Activated CD4-positive, alpha-beta T cell treated with anti-CD3 and anti-CD28 coated beads, Interleukin-2, amount 10 ng/mL, durations not matched to agents 7 days and 5 days (primary cell): ENCODE measurements around the gene MEIKIN. TPM values are rescaled to one million over a fixed set of nuclear protein-coding genes. Genes with fewer than 3 reads are reported as not detected.

ENCODE experiments used
- CTCF ChIA-PET: fragments of 350-600 bp; sonication (Branson Sonifier 250); formaldehyde crosslinking; loops from one replicate; lab custom pipeline; 2021; ENCODE audit warnings: antibody characterized with exemption; lab: Charles Lee
- POLR2A ChIA-PET: fragments of 350-600 bp; sonication (Branson Sonifier 250); formaldehyde crosslinking; loops from one replicate; lab custom pipeline; 2021; ENCODE audit warnings: antibody characterized with exemption; lab: Charles Lee
- DNase-seq: peaks from one replicate; pipeline ENCODE4 v3.0.0-alpha.2; 2020
- H3K27ac Mint-ChIP-seq: one replicate; pipeline ENCODE4 v1.8.0; 2021; ENCODE audit warnings: mild to moderate bottlenecking, moderate library complexity, mixed read lengths
- H3K27me3 Mint-ChIP-seq: one replicate; pipeline ENCODE4 v1.8.0; 2021; ENCODE audit warnings: mixed read lengths
- H3K36me3 Mint-ChIP-seq: one replicate; pipeline ENCODE4 v1.8.0; 2021; ENCODE audit warnings: low read depth, mixed read lengths
- H3K4me1 Mint-ChIP-seq: one replicate; pipeline ENCODE4 v1.8.0; 2021; ENCODE audit warnings: mixed read lengths
- H3K4me3 Mint-ChIP-seq: one replicate; pipeline ENCODE4 v1.8.0; 2021; ENCODE audit warnings: mild to moderate bottlenecking, moderate library complexity, mixed read lengths
- H3K9me3 Mint-ChIP-seq: one replicate; pipeline ENCODE4 v1.8.0; 2021; ENCODE audit warnings: mixed read lengths
- total RNA-seq, 2 experiments: library from RNA; stranded (reverse); gene quantifications; one replicate each; pipeline ENCODE4 v1.2.3, GENCODE V29; 2021

The MEIKIN gene
- total RNA-seq, 2 experiments from 2014 or later: not detected

DNA sequence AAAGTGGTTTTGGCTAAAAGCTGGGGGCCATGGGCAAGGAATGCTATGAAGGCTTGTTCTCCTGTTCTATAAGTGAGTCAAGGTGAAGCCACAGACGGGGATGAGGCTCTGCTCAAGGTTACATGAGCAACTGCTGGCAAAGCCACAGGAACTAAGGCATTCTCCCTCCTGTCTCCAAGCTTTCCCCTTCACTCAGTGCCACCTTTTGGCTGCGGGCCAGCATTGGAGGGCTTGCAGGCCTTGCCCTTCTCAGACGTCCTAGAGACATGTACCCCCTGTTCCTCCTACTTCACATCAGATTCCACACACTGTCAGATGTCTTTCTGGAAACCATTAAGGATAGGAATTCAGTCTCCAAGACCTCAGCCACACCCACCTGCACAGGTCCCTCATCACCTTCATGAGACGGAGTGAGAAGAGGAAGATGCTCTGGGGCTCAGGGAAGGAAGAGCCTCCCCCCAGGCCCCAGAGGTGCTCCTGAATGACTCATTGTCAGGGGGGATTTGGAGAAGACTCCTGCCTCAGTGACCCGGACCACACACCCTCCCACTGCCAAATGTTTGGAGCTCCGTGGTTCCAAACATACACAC lies 20.5 kb upstream of the MEIKIN start:
- DNase-seq: no peak
- peaks cover 27% of the 10 kb centered on the region for H3K36me3 Mint-ChIP-seq
- ChIA-PET CTCF (no interaction called here), POLR2A (no interaction called here)
- H3K4me1 Mint-ChIP-seq: no peaks in the 10 kb centered on the region
- H3K4me3 Mint-ChIP-seq: no peak overlapping the region
- H3K27ac Mint-ChIP-seq: no peak overlapping the region
- H3K9me3 Mint-ChIP-seq: no peaks in the 10 kb centered on the region
- no peaks in the 10 kb centered on the region for H3K27me3 Mint-ChIP-seq

DNA sequence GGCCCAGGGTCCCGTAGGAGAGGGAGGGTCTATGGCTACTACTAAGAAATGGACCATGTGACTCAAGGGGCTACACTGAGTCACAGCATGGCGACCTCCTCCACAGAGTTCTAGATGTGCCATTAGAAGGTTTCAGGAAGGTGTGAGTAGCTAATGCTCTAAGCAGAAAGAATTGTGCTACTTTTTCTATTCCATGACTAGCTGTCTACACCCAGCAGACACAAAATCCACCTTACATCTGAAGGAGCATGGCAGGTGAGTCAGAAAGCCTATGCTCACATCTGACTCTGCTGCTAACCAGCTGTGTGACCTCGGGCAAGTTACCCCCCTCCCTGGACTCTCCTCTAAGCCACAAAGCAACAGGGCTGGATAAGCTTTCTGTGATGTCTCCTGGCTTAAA lies 14.4 kb upstream of the MEIKIN start:
- Mint-ChIP-seq H3K27ac (no peak overlapping the region), H3K4me1 (no peaks in the 10 kb centered on the region), H3K27me3 (no peaks in the 10 kb centered on the region), H3K9me3 (no peaks in the 10 kb centered on the region), H3K4me3 (no peak overlapping the region), H3K36me3 (peaks cover 34% of the 10 kb centered on the region)
- DNase-seq: no peak
- CTCF ChIA-PET: no interaction called here
- POLR2A ChIA-PET: no interaction called here

DNA sequence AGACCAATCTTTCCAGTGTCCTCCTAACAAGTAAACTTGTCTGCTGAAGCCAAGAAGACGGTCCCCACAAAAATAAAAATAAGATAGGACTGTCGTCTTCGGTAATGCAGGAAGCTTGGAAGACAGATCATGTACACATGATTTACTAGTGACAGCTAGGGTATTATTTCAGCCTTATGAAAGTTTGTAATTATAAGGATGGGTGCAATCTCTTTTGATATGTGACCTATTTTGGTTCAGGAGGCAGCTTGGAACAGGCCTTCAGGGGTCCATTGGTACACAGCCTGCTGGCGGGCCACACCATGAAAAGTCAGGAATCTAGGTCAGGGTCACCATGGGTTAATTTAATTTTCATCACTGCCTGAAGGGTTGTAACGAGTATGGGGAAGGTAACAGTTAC lies 13.7 kb upstream of the MEIKIN start:
- H3K36me3 Mint-ChIP-seq: peaks cover 41% of the 10 kb centered on the region
- no peaks in the 10 kb centered on the region for H3K9me3 Mint-ChIP-seq
- no peak for DNase-seq
- CTCF ChIA-PET: no interaction called here
- peaks cover 2% of the 10 kb centered on the region for H3K27me3 Mint-ChIP-seq
- H3K4me3 Mint-ChIP-seq: no peak overlapping the region
- no peak overlapping the region for H3K27ac Mint-ChIP-seq
- POLR2A ChIA-PET: interaction anchor here (0.7 kb wide), 1 partner anchor 70 kb away, joined by 3 read pairs; no protein-coding TSS in a partner anchor
- H3K4me1 Mint-ChIP-seq: peaks cover 6% of the 10 kb centered on the region

DNA sequence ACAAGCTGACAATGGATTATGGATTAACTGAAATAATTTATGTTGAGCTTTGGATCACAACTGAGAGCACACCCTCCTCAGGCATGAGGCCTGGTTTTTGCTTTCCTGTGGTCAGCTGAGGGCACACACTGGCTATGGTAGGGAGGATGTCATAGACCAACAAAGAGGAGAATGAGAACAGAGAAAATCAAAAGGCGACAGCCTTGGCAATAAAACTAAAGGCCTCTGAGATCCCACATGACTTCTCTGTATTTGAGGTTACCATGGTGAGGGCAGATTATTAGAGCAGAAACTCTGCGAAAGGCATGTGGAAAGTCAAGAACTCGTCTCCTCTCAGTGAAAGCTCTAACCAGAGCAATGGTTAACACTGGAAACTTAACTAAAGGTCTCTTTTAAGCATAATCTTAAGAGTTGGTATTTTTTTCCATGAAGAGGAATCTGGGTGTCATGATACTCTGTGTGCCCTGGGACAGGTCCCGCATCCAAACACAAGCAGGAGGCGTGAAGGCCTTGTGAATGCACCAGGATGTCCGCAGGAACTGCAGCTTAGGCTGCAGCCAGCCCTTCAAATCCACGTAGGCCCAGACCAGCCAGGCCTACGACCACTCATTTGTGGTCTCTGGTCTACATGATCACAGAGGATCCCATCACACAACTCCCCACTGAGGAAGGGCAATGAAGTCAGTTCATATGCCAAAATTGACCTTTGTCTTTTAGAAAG lies 12.4 kb upstream of the MEIKIN start:
- Mint-ChIP-seq H3K4me1 (peaks cover 7% of the 10 kb centered on the region), H3K9me3 (no peaks in the 10 kb centered on the region), H3K27ac (no peak overlapping the region), H3K4me3 (no peak overlapping the region), H3K36me3 (peaks cover 42% of the 10 kb centered on the region), H3K27me3 (peaks cover 2% of the 10 kb centered on the region)
- no peak for DNase-seq
- POLR2A ChIA-PET: no interaction called here
- CTCF ChIA-PET: no interaction called here

DNA sequence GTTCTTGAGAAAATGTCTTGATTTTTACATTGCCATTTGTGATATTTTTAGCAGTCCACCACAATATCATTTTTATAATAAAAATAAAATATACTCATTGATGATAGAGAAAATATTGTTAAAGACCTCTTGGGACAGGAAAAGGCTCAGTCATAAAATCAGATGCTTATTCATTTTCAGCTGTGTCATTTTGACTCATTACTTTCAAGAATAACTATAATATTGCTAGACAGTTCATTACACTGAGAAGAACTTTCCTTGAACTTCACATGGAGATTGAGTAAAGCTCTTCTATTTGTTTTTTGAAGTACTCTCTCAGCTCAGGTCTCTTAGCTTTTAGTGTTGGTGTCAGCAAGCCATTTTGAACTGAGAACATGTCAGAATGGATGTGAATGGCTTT lies 8.5 kb upstream of the MEIKIN start:
- Mint-ChIP-seq H3K4me1 (peaks cover 7% of the 10 kb centered on the region), H3K4me3 (no peak overlapping the region), H3K9me3 (no peaks in the 10 kb centered on the region), H3K36me3 (peaks cover 23% of the 10 kb centered on the region), H3K27ac (no peak overlapping the region), H3K27me3 (peaks cover 5% of the 10 kb centered on the region)
- no peak for DNase-seq
- ChIA-PET POLR2A (no interaction called here), CTCF (no interaction called here)

DNA sequence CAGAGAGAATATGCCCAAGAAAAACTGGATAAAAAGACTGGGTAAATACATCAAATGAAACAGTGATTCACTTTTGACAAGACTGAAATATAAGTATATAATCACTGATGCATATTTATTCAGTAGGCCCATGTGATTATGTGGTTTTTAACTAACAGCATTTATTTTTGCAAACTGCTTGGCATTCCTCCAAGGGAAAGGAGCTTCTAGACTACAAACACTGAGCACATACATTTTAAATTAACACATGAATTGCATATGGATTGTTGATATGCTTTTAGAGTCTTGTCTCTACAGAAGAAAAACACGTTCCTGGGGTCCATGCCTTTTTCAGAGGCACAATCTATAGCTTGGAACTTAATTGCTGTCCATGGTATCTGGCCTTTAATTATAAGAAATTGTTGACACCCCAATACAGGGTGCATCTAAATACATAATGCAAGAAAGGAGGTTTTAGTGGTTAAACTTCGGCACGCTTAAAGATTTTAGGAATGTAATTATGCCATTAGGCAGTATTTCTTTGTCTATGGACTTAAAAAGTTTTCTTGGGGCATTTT lies 6.9 kb upstream of the MEIKIN start:
- CTCF ChIA-PET: interaction anchor here (0.6 kb wide), 1 partner anchor 264 kb away, joined by 3 read pairs; no protein-coding TSS in a partner anchor
- peaks cover 14% of the 10 kb centered on the region for H3K36me3 Mint-ChIP-seq
- H3K9me3 Mint-ChIP-seq: no peaks in the 10 kb centered on the region
- no peak overlapping the region for H3K4me3 Mint-ChIP-seq
- H3K27ac Mint-ChIP-seq: no peak overlapping the region
- no peak for DNase-seq
- peaks cover 8% of the 10 kb centered on the region for H3K27me3 Mint-ChIP-seq
- POLR2A ChIA-PET: no interaction called here
- H3K4me1 Mint-ChIP-seq: peaks cover 7% of the 10 kb centered on the region

DNA sequence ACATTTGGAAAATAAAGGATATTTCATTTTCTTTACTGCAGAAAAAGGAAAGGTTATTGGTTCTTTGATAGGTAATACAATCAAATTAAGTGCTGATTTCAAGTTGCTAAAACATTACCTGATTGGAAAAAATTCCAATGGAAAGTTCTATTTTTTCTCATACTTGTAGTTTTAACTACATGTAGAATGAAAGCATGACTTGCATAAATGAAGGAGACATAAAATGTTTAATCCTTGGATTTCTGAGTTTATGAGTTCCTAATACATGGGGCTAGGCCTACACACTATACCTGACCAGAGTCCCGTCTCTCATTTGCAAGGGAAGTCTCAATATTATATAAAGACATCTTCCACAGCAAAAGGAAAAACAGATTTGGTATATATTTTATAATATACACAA lies 5.2 kb upstream of the MEIKIN start:
- H3K9me3 Mint-ChIP-seq: no peaks in the 10 kb centered on the region
- H3K27ac Mint-ChIP-seq: no peak overlapping the region
- no peak for DNase-seq
- ChIA-PET CTCF (no interaction called here), POLR2A (no interaction called here)
- H3K27me3 Mint-ChIP-seq: peaks cover 8% of the 10 kb centered on the region
- H3K4me3 Mint-ChIP-seq: no peak overlapping the region
- H3K4me1 Mint-ChIP-seq: peaks cover 7% of the 10 kb centered on the region
- peaks cover 13% of the 10 kb centered on the region for H3K36me3 Mint-ChIP-seq

DNA sequence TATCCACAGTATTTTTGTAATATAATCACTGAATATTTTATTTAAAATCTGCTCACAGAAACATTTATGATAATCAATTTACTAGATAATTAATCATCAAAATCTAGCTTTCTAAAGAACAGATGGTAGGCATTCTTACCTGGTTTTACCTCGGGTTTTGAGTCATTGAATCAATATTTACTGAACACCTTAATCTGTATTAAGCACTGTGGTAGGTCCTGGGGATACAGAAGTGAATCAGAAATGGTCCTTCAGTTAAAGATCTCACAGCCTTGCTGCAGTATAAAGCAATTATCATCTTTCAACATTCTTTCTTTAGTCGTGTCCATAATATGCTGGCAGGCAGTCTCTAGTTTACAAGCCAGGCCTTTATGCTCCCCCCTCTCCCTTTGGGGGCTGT lies 2.0 kb upstream of the MEIKIN start:
- Mint-ChIP-seq H3K36me3 (no peaks in the 10 kb centered on the region), H3K27ac (no peak overlapping the region), H3K9me3 (no peaks in the 10 kb centered on the region), H3K27me3 (peaks cover 6% of the 10 kb centered on the region), H3K4me3 (no peak overlapping the region), H3K4me1 (no peaks in the 10 kb centered on the region)
- DNase-seq: no peak
- ChIA-PET CTCF (interaction anchor here (1.4 to 1.5 kb wide), 2 partner anchors 11 to 23 kb away, joined by 4 read pairs; no protein-coding TSS in a partner anchor), POLR2A (no interaction called here)

DNA sequence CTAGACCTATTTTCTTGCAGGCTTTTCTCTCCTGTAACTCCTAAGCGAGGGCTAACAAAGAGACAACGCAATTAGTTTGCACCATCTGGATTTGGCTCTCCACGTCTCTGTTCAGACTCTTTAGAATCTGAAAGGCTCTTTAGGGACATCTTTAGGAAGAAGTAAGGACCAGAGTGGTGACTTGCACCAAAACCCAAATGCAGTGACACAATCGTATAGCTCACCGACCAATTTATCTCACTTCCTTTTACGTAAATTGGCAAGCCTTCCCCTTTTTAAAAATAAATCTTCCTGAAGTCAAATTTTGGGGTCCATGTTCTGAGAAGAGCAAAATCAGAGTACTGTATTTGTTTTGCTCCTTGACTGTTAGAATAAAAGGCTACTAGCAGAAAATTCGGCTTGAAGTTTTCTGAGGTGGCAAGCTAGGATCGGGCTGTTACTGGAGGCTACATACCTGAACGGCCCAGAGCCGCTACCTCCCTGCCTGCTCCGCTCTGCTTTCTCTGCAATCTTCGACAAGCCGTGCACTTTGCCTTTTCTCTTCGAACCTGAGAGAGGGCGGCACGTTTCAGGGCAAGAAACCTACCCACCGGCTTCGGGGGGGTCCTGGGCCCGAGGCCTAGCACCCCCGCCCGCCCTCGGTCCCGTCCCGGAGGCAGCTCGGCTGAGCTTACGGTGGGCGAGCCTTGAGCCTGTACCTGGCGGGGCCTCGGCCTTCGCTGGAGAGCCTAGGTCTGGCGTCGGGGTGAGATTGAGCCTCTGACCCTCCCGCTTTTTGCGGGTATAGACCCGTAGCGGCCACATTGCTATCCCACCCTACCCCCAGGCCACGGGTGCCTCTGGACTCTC lies 537 bp downstream of the MEIKIN start:
- Mint-ChIP-seq H3K36me3 (no peaks in the 10 kb centered on the region), H3K4me1 (no peaks in the 10 kb centered on the region), H3K9me3 (no peaks in the 10 kb centered on the region), H3K4me3 (no peak overlapping the region), H3K27ac (no peak overlapping the region), H3K27me3 (peaks cover 7% of the 10 kb centered on the region)
- ChIA-PET POLR2A (no interaction called here), CTCF (interaction anchor here (0.6 kb wide), 1 partner anchor 106 kb away, joined by 3 read pairs; no protein-coding TSS in a partner anchor)
- no peak for DNase-seq

DNA sequence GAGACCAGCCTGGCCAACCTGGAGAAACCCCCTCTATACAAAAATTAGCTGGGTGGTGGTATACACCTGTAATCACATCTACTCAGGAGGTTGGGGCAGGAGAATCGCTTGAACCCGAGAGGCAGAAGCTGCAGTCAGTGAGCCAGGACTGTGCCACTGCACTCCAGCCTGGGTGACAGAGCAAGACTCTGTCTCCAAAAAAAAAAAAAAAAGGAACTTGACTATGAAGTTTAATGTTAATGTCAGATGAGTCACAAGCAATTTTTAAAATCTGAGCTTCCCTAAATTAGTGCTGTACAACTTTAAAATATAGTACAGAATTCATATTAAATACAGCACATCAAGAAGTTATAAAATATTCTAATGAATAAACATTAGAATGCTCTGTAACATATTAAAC lies 1.5 kb downstream of the MEIKIN start:
- CTCF ChIA-PET: no interaction called here
- Mint-ChIP-seq H3K9me3 (no peaks in the 10 kb centered on the region), H3K4me1 (no peaks in the 10 kb centered on the region), H3K27ac (no peak overlapping the region), H3K36me3 (no peaks in the 10 kb centered on the region), H3K27me3 (peaks cover 5% of the 10 kb centered on the region), H3K4me3 (no peak overlapping the region)
- no peak for DNase-seq
- POLR2A ChIA-PET: no interaction called here

DNA sequence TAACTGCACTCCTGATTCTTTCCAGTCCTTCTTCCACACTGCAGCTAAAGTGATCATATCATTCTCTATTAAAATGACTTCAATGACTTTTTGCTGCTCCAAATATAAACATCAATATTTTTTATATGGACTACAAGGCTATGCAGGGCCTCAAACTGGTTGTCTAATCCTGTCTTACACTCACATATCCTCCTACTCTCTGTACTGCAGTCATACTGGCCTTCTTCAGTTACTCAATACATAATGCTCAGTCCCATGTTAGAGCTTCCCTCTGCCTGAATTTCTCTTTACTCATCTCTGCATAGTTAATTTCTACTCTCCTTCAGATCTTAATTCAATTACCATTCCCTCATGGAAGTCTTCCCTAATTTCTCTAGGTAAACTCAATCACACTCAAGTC lies 3.4 kb downstream of the MEIKIN start:
- ChIA-PET POLR2A (no interaction called here), CTCF (no interaction called here)
- H3K9me3 Mint-ChIP-seq: no peaks in the 10 kb centered on the region
- no peaks in the 10 kb centered on the region for H3K36me3 Mint-ChIP-seq
- H3K27me3 Mint-ChIP-seq: peaks cover 5% of the 10 kb centered on the region
- H3K27ac Mint-ChIP-seq: no peak overlapping the region
- H3K4me1 Mint-ChIP-seq: no peaks in the 10 kb centered on the region
- DNase-seq: no peak
- no peak overlapping the region for H3K4me3 Mint-ChIP-seq

DNA sequence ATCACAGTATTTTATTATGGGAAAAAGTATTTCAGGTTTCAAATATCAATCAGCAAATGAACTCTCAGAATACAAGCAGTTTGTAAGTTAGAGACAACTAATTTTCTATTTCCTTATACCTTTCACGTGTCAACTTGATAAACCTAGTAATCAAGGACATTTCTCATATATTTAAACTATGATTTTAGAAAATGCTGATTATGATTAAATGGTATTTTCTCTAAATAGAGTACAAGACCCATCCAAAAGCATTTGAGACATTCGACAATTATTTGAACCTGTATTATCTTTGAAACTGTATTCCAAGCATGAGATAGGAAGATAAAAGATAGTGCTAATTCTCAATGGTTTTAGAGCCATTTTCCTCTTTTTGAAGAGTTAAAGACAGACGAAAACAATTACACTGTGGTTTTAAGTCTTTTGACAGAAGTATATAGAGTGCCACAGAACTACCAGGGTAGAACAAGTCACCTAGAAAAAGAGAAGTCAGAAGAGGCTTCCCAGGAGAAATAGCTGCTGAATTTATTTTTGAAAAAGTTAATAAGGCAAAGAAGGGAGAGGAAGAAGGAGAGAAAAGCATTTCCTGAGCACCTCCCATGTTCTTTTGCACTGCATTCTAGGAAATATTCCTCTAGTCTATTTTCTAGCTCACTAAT lies 5.6 kb downstream of the MEIKIN start:
- Mint-ChIP-seq H3K4me3 (no peak overlapping the region), H3K4me1 (no peaks in the 10 kb centered on the region), H3K27me3 (peaks cover 12% of the 10 kb centered on the region), H3K9me3 (no peaks in the 10 kb centered on the region), H3K27ac (no peak overlapping the region), H3K36me3 (no peaks in the 10 kb centered on the region)
- DNase-seq: no peak
- CTCF ChIA-PET: no interaction called here
- POLR2A ChIA-PET: no interaction called here
